Hematopoietic multipotent progenitor cell (in vitro differentiated cells): ENCODE measurements around the gene SLC6A11. TPM values are rescaled to one million over a fixed set of nuclear protein-coding genes. Genes with fewer than 3 reads are reported as not detected.

Experiments used
- DNase-seq, 3 donors: peaks; one replicate each; pipeline ENCODE4 v3.0.0-alpha.2; 2011 to 2015; ENCODE audit warnings: low read depth in 2 of 3, low spot score in 2 of 3
- total RNA-seq: library from RNA; depleted of rRNA; stranded (reverse); fragments of >200 nt; gene quantifications from one replicate; pipeline ENCODE4 v1.2.3, GENCODE V29; 2012

SLC6A11 gene
- total RNA-seq, 1 donor = under 0.01 TPM

- DNase-seq = no peak
Measured at GRCh38 chr3:10788451-10788850, 27.6 kb upstream of the SLC6A11 start.

GRCh38 chr3:10790713-10791112 is 25.3 kb upstream of the SLC6A11 start:
- DNase-seq = no peak

GRCh38 chr3:10792208-10792607 is 23.8 kb upstream of the SLC6A11 start:
- no peak for DNase-seq

GRCh38 chr3:10798600-10799367 is 17.2 kb upstream of the SLC6A11 start:
- no peak for DNase-seq

- no peak for DNase-seq
Measured at GRCh38 chr3:10804183-10804648, 11.8 kb upstream of the SLC6A11 start.

GRCh38 chr3:10806006-10806405 is 10.0 kb upstream of the SLC6A11 start:
- DNase-seq = peak in 1 of 3 donors; percentile 22

- DNase-seq = no peak
Measured at GRCh38 chr3:10808130-10808735, 7.8 kb upstream of the SLC6A11 start.

GRCh38 chr3:10808974-10809373 is 7.1 kb upstream of the SLC6A11 start:
- DNase-seq = no peak

- no peak for DNase-seq
Measured at GRCh38 chr3:10810376-10810775, 5.7 kb upstream of the SLC6A11 start.

- no peak for DNase-seq
Measured at GRCh38 chr3:10813425-10813824, 2.6 kb upstream of the SLC6A11 start.

- no peak for DNase-seq
Measured at GRCh38 chr3:10814623-10815022, 1.4 kb upstream of the SLC6A11 start.

- no peak for DNase-seq
Measured at GRCh38 chr3:10815487-10815886, 541 bp upstream of the SLC6A11 start.

GRCh38 chr3:10816863-10817253 is 830 bp downstream of the SLC6A11 start:
- no peak for DNase-seq

- no peak for DNase-seq
Measured at GRCh38 chr3:10817506-10817905, 1.5 kb downstream of the SLC6A11 start.

GRCh38 chr3:10822055-10822454 is 6.0 kb downstream of the SLC6A11 start:
- DNase-seq = no peak

- no peak for DNase-seq
Measured at GRCh38 chr3:10822708-10823515, 6.9 kb downstream of the SLC6A11 start.

- no peak for DNase-seq
Measured at GRCh38 chr3:10823516-10823818, 7.4 kb downstream of the SLC6A11 start.

- no peak for DNase-seq
Measured at GRCh38 chr3:10824468-10824867, 8.4 kb downstream of the SLC6A11 start.

GRCh38 chr3:10833855-10834414 is 17.9 kb downstream of the SLC6A11 start:
- peak in 1 of 3 donors; percentile 39 for DNase-seq

- DNase-seq = no peak
Measured at GRCh38 chr3:10834951-10835350, 18.9 kb downstream of the SLC6A11 start.

GRCh38 chr3:10835406-10835805 is 19.4 kb downstream of the SLC6A11 start:
- DNase-seq = peak in 1 of 3 donors; percentile 44
